ENCODE measurements around the gene NEK5.
"Not testable (repeated sequence)": the region's sequence is repeated elsewhere in the genome, so short reads cannot be mapped to it uniquely, and the experiment has no call there.

DNA sequence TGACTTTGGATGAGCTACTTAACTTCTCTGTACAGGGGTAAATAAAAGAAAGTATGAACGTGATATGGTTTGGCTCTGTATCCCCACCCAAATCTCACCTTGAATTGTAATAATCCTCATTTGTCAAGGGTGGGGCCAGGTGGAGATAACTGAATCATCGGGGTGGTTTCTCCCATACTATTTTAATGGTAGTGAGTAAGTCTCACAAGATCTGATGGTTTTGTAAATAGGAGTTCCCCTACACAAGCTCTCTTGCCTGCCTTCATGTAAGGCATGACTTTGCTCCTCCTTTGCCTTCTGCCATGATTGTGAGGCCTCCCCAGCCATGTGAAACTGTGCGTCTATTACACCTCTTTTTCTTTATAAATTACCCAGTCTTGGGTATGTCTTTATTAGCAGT, 43.9 kb downstream of the NEK5 start:
- TF ChIP-seq, protein P1, sequence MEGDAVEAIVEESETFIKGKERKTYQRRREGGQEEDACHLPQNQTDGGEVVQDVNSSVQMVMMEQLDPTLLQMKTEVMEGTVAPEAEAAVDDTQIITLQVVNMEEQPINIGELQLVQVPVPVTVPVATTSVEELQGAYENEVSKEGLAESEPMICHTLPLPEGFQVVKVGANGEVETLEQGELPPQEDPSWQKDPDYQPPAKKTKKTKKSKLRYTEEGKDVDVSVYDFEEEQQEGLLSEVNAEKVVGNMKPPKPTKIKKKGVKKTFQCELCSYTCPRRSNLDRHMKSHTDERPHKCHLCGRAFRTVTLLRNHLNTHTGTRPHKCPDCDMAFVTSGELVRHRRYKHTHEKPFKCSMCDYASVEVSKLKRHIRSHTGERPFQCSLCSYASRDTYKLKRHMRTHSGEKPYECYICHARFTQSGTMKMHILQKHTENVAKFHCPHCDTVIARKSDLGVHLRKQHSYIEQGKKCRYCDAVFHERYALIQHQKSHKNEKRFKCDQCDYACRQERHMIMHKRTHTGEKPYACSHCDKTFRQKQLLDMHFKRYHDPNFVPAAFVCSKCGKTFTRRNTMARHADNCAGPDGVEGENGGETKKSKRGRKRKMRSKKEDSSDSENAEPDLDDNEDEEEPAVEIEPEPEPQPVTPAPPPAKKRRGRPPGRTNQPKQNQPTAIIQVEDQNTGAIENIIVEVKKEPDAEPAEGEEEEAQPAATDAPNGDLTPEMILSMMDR (IDR thresholded peaks at IDR 0.05): not testable (repeated sequence)
- not testable (repeated sequence) for TF ChIP-seq POLR2A, EP300 (IDR thresholded peaks at IDR 0.05)

Data from upper lobe of left lung (tissue), 4 donors.